ENCODE data around the gene APOE. TPM values are rescaled to one million over a fixed set of nuclear protein-coding genes. Genes with fewer than 3 reads are reported as not detected.

Gene APOE
- total RNA-seq, 1 donor from 2014 or later: 655 TPM

DNA sequence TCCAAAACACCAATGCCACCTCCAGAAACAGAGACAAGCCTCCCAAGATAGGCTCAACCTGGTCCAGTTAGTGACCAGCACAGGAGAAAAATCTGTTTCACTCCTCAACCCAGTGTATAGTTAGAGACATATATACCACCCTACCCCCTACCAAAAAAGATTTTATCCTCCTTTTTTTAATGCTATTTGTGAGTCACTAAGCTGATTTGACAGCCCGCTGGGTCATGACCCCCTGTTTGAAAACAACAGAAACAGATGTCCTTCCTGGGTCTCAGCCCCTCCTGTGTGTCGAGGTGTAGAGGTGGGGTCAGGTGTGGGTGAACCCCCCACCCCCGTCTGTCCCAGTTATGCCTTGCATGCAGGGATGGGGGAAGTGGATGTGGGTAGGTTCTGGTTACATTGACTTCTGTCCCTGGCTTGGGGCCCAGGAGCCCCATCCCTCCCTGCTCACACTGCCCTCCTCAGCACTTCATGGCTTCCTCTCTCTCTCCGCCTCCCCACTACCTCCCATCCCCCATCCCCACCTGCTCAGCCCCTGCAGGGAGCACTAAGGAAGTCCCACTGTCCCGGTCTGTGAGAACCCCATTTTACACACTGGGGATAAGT is 28.6 kb upstream of the APOE start:
- no peaks in the 10 kb centered on the region for H3K9me3 ChIP-seq (ENCODE audit: insufficient read depth, low read depth, low read length)
- peaks cover 46% of the 10 kb centered on the region for H4K20me1 ChIP-seq (ENCODE audit: insufficient read depth, low read length)
- TF ChIP-seq, protein P1, sequence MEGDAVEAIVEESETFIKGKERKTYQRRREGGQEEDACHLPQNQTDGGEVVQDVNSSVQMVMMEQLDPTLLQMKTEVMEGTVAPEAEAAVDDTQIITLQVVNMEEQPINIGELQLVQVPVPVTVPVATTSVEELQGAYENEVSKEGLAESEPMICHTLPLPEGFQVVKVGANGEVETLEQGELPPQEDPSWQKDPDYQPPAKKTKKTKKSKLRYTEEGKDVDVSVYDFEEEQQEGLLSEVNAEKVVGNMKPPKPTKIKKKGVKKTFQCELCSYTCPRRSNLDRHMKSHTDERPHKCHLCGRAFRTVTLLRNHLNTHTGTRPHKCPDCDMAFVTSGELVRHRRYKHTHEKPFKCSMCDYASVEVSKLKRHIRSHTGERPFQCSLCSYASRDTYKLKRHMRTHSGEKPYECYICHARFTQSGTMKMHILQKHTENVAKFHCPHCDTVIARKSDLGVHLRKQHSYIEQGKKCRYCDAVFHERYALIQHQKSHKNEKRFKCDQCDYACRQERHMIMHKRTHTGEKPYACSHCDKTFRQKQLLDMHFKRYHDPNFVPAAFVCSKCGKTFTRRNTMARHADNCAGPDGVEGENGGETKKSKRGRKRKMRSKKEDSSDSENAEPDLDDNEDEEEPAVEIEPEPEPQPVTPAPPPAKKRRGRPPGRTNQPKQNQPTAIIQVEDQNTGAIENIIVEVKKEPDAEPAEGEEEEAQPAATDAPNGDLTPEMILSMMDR (IDR thresholded peaks at IDR 0.05; ENCODE audit: insufficient read depth, low read depth, low read length): no peak
- no peak for TF ChIP-seq EZH2 (IDR thresholded peaks at IDR 0.05; ENCODE audit: insufficient read depth, low read length)
- H3K36me3 ChIP-seq (ENCODE audit: insufficient read depth, low read length): peaks cover 35% of the 10 kb centered on the region
- no peak overlapping the region for H2AFZ ChIP-seq (ENCODE audit: low read depth, low read length)
- H3K4me2 ChIP-seq (ENCODE audit: low read length): peak overlapping the region; percentile 69
- Mint-ChIP-seq H3K4me3 (ENCODE audit: unreplicated experiment) (peak overlapping the region; percentile 14), H3K36me3 (ENCODE audit: low read depth, unreplicated experiment) (peaks cover 34% of the 10 kb centered on the region), H3K9me3 (ENCODE audit: unreplicated experiment) (peaks cover 2% of the 10 kb centered on the region), H3K27me3 (ENCODE audit: low read depth, unreplicated experiment) (no peaks in the 10 kb centered on the region), H3K27ac (ENCODE audit: unreplicated experiment) (peak overlapping the region; percentile 66), H3K4me1 (ENCODE audit: low read depth, unreplicated experiment) (peaks cover 37% of the 10 kb centered on the region)
- no peak for DNase-seq (ENCODE audit: low read depth)
- peak overlapping the region; percentile 26 for H3K9ac ChIP-seq (ENCODE audit: low read length)
- H3K27me3 ChIP-seq (ENCODE audit: insufficient read depth, low read length): no peaks in the 10 kb centered on the region
- H3K79me2 ChIP-seq (ENCODE audit: insufficient read depth, low read length): peaks cover 18% of the 10 kb centered on the region
- no peak overlapping the region for H3K4me3 ChIP-seq (ENCODE audit: insufficient read depth, low read depth, low read length)
- FAIRE-seq: no peak
- peaks cover 33% of the 10 kb centered on the region for H3K4me1 ChIP-seq (ENCODE audit: insufficient read depth, low read length)
- H3K27ac ChIP-seq (ENCODE audit: low read depth, low read length): no peak overlapping the region

DNA sequence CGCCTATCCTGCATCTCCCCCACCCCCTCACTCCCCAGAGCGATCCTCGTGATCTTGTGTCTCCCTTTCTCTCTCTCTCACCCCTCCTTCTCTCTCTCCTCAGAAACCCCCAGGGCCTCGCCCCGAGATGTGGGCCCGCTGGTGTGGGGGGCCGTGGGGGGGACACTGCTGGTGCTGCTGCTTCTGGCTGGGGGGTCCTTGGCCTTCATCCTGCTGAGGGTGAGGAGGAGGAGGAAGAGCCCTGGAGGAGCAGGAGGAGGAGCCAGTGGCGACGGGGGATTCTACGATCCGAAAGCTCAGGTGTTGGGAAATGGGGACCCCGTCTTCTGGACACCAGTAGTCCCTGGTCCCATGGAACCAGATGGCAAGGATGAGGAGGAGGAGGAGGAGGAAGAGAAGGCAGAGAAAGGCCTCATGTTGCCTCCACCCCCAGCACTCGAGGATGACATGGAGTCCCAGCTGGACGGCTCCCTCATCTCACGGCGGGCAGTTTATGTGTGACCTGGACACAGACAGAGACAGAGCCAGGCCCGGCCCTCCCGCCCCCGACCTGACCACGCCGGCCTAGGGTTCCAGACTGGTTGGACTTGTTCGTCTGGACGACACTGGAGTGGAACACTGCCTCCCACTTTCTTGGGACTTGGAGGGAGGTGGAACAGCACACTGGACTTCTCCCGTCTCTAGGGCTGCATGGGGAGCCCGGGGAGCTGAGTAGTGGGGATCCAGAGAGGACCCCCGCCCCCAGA is 27.3 kb upstream of the APOE start:
- no peaks in the 10 kb centered on the region for H3K27me3 Mint-ChIP-seq (ENCODE audit: low read depth, unreplicated experiment)
- peak overlapping the region; percentile 40 for H3K4me3 Mint-ChIP-seq (ENCODE audit: unreplicated experiment)
- H3K9me3 Mint-ChIP-seq (ENCODE audit: unreplicated experiment): peaks cover 2% of the 10 kb centered on the region
- peak overlapping the region; percentile 77 for H3K27ac Mint-ChIP-seq (ENCODE audit: unreplicated experiment)
- peaks cover 37% of the 10 kb centered on the region for H4K20me1 ChIP-seq (ENCODE audit: insufficient read depth, low read length)
- H3K9me3 ChIP-seq (ENCODE audit: insufficient read depth, low read depth, low read length): no peaks in the 10 kb centered on the region
- FAIRE-seq (no peak), DNase-seq (ENCODE audit: low read depth) (no peak)
- peaks cover 33% of the 10 kb centered on the region for H3K4me1 Mint-ChIP-seq (ENCODE audit: low read depth, unreplicated experiment)
- no peak overlapping the region for H3K4me3 ChIP-seq (ENCODE audit: insufficient read depth, low read depth, low read length)
- no peak overlapping the region for H2AFZ ChIP-seq (ENCODE audit: low read depth, low read length)
- H3K36me3 ChIP-seq (ENCODE audit: insufficient read depth, low read length): peaks cover 25% of the 10 kb centered on the region
- H3K36me3 Mint-ChIP-seq (ENCODE audit: low read depth, unreplicated experiment): peaks cover 26% of the 10 kb centered on the region
- peaks cover 33% of the 10 kb centered on the region for H3K4me1 ChIP-seq (ENCODE audit: insufficient read depth, low read length)
- no peak for TF ChIP-seq EZH2 (IDR thresholded peaks at IDR 0.05; ENCODE audit: insufficient read depth, low read length)
- TF ChIP-seq, protein P1 (IDR thresholded peaks at IDR 0.05; ENCODE audit: insufficient read depth, low read depth, low read length): no peak
- H3K4me2 ChIP-seq (ENCODE audit: low read length): no peak overlapping the region
- peaks cover 7% of the 10 kb centered on the region for H3K79me2 ChIP-seq (ENCODE audit: insufficient read depth, low read length)
- H3K27me3 ChIP-seq (ENCODE audit: insufficient read depth, low read length): no peaks in the 10 kb centered on the region
- H3K27ac ChIP-seq (ENCODE audit: low read depth, low read length): no peak overlapping the region
- no peak overlapping the region for H3K9ac ChIP-seq (ENCODE audit: low read length)

Measured in astrocyte (in vitro differentiated cells and primary cell).